Measurements from ENCODE around the gene NEU4. TPM values are rescaled to one million over a fixed set of nuclear protein-coding genes. Genes with fewer than 3 reads are reported as not detected.

The NEU4 gene
- total RNA-seq, 3 donors from 2014 or later: 41.4 to 72.5 (median 71.0) TPM

GRCh38 chr2:241849616-241850543, 40.9 kb downstream of the NEU4 start:
- no peak for DNase-seq
- Histone ChIP-seq H3K9me3 (no peaks in the 10 kb centered on the region), H3K4me3 (no peak overlapping the region), H3K36me3 (ENCODE audit: low read depth) (no peaks in the 10 kb centered on the region), H3K4me1 (ENCODE audit: low read depth) (peaks cover under 1% of the 10 kb centered on the region)
- no peak for ATAC-seq
- no peak for TF ChIP-seq CTCF (IDR thresholded peaks at IDR 0.05)
- intact Hi-C loops (cut with DNase I, micrococcal nuclease): no loop called here

- Histone ChIP-seq H3K36me3 (ENCODE audit: low read depth) (no peaks in the 10 kb centered on the region), H3K9me3 (no peaks in the 10 kb centered on the region), H3K4me3 (no peak overlapping the region), H3K4me1 (ENCODE audit: low read depth) (no peaks in the 10 kb centered on the region)
- TF ChIP-seq CTCF (IDR thresholded peaks at IDR 0.05): no peak
- ATAC-seq (no peak), DNase-seq (no peak)
- intact Hi-C loops (cut with DNase I, micrococcal nuclease): no loop called here
Measured at GRCh38 chr2:241850544-241851324, 41.7 kb downstream of the NEU4 start.

- no peak for TF ChIP-seq CTCF (IDR thresholded peaks at IDR 0.05)
- no peaks in the 10 kb centered on the region for H3K36me3 ChIP-seq (ENCODE audit: low read depth)
- intact Hi-C loops (cut with DNase I, micrococcal nuclease): no loop called here
- DNase-seq (peak in 1 of 3 donors; percentile 14), ATAC-seq (no peak)
- no peak overlapping the region for H3K4me3 ChIP-seq
- H3K9me3 ChIP-seq: no peaks in the 10 kb centered on the region
- H3K4me1 ChIP-seq (ENCODE audit: low read depth): no peaks in the 10 kb centered on the region
Measured at GRCh38 chr2:241851325-241852115, 42.5 kb downstream of the NEU4 start.

GRCh38 chr2:241852116-241852980, 43.4 kb downstream of the NEU4 start:
- no peaks in the 10 kb centered on the region for H3K4me1 ChIP-seq (ENCODE audit: low read depth)
- DNase-seq (peak in 1 of 3 donors; percentile 22), ATAC-seq (no peak)
- intact Hi-C loops (cut with DNase I, micrococcal nuclease): no loop called here
- no peaks in the 10 kb centered on the region for H3K36me3 ChIP-seq (ENCODE audit: low read depth)
- TF ChIP-seq CTCF (IDR thresholded peaks at IDR 0.05): no peak
- no peak overlapping the region for H3K4me3 ChIP-seq
- no peaks in the 10 kb centered on the region for H3K9me3 ChIP-seq
